ENCODE measurements around the gene NBEAL2.
A peak's percentile ranks its signal among the peaks of the same experiment; 100 is the strongest.
"Not testable (repeated sequence)": the region's sequence is repeated elsewhere in the genome, so short reads cannot be mapped to it uniquely, and the experiment has no call there.

The NBEAL2 gene

DNA sequence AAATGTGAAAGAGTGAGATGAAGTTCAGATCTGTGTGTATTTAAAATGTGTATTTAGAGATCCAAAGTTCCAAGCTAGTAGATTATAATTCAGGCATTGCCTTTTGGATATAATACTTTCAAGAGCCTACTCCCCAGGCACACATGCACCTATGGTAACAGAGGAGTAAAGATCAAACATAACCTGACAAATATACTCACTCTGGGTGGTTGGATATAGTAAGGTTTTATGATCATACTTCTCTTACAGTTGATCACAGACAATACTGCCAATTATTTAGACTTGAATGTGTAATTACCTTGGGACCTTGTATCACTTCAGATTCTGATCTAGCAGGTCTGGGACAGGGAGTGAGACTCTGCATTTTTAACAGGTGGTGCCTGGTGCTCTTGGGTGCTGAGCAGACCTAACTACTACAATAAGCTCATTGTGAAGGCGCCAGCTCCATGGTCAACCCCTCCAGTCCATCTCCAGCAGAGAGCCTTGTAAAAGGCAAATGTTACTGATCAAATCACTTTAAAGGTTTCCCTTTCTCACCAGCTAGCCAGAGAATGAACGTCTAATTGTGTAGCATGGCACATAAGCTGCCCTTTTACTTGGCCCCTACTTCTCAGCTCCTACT, 55.5 kb downstream of the NBEAL2 start:
- peak in 10 of 56 donors; percentile 3 to 26 (median 12) for DNase-seq

DNA sequence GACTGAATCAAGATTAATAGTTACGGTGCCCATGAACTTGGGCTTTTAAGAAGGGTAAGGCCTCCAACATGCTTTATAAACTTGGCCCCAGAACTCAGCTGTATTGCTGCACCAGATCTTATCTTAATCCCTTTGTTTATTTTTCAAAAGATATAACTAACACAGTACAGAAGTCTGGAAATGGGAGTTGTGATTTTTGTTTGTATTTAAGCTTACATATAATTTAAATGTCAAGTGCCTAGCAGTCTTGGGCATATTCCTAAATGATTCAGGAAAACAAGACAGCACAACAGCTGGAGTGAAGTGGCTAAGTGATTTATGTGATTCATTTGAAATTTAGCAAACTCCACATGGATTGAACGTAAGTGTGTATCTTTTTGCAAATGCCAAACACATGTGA, 56.2 kb downstream of the NBEAL2 start:
- no peak for DNase-seq

DNA sequence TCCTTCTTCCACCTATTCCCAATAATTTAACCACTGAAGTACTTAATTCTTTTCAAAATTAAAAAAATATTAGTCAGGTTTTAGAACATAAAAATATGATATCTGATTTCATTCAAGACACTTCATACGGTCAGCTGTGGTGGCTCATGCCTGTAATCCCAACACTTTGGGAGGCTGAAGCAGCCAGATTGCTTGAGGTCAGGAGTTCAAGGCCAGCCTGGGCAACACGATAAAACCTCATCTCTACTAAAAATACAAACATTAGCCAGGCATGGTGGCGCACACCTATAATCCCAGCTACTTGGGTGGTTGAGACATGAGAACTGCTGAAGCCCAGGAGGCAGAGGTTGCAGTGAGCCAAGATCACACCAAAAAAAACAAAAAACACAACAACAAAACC, 56.7 kb downstream of the NBEAL2 start:
- DNase-seq, result no peak

DNA sequence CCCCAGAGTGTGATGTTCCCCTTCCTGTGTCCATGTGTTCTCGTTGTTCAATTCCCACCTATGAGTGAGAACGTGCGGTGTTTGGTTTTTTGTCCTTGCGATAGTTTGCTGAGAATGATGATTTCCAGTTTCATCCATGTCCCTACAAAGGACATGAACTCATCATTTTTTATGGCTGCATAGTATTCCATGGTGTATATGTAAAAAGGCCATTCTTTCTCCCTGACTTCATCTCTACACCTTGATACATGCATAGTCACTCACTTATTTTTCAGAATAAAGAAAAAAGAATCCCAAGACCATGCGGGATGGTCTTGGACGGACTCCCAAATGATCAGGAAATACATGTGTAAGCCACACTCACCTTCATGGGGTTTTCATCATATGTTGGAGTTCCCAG, 57.8 kb downstream of the NBEAL2 start:
- not testable (repeated sequence) for DNase-seq

DNA sequence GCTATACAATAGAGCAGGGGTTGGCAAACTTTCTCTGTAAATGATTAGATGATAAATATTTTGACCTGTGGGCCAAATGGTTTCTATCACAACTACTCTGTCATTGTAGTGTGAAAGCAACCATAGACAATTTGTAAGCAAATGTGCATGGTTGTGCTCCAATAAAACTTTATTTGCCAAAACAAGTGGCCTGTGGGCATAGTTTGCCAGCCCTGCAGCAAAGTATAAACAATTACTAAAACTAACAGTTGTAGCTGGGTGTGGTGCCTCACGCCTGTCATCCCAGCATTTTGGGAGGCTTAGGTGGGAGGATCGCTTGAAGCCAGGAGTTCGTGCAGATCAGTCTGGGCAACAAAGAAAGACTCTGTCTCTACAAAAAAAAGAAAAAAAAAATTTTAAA, 61.6 kb downstream of the NBEAL2 start:
- DNase-seq, result no peak

DNA sequence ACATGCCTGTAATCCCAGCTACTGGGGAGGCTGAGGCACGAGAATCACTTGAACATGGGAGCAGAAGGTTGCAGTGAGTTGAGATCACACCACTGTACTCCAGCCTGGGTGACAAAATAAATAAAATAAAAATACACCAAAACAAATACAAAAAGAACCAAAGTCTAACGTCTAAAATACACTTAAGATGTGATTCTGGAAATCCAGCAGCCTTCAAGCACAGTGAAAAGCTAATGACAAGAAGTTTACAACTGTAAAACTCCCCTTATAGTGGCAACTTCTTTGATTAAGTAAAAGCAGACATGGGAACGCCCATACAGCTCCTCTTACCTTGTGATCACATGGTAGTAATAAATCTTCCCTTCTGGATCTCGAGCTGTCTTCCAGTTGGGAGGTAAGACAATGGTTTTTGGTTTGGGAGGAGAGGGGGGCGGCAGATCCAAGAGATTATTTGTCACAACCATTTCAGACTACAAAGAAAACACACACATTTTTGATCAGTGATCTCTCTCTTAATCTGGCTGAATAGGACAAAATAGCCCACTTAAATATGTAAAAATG, 62.8 kb downstream of the NBEAL2 start:
- no peak for DNase-seq

DNA sequence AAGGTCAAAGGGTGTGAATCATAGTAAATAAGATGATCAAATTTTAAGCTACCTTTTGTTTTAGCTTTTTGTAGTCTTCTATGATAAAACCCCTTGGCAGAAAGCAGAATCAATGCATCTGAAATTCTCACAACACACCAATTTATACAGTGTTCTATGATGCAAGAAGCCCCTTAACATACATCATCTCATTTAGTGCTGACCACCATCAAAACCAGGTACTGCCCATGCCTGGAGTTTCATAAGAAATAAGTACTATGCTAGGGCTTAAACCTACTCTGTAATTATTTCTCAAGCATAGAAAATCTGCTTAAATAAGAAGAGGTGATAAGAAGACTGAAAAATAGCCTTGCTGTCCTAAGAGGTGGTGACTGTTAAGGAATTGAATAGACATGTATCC, 67.6 kb downstream of the NBEAL2 start:
- DNase-seq, result no peak

DNA sequence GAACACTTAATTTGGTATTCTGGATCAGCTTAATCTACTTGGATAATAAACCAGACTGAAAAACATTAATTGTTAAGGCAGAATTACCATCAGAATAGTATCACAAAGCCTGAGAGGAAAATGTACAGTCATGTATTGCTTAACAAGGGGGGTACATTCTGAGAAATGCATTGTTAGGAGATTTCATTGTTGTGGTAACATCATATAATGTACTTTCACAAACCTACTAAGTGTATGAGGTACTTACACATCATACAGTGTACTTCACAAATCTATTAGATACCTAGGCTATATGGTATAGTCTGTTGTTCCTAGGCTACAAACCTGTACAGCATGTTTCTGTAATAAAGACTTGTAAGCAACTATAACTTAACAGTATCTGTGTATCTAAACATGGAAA, 68.2 kb downstream of the NBEAL2 start:
- no peak for DNase-seq

DNA sequence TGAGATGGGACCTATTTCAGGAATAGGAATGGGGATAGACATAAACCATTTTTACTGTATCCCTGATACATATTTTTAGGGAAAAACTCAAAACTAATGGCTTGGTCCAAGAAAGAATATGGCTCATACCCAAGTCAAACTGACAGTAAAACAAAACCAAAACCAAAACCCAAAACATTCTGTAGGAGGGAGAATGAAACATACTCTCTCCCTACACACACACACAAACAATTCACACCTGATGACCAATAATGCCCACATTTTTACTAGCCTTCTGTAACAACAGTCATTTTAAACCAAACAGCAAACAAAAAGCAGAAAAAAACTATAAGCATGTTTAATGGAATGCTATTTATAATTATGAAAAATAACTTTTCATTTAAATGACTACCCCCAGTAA, 74.9 kb downstream of the NBEAL2 start:
- no peak for DNase-seq

DNA sequence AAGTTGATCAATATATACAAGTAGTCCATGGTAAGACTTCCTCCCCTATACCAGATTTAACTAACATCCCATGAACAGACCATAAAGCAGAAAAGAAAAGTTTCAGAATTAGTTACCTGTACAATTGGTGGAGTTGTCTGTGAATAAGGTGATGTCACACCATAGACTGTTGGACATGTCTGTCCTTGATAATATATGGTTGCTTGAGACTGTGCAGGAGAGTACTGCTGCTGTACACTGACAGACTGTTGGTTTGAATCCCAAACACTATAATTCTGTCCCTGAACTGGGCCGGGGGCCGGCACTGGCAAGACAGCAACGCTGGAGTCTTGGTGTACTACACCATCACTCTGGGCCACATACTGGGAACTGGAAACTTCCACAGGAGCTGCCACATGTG, 77.2 kb downstream of the NBEAL2 start:
- DNase-seq, result no peak

DNA sequence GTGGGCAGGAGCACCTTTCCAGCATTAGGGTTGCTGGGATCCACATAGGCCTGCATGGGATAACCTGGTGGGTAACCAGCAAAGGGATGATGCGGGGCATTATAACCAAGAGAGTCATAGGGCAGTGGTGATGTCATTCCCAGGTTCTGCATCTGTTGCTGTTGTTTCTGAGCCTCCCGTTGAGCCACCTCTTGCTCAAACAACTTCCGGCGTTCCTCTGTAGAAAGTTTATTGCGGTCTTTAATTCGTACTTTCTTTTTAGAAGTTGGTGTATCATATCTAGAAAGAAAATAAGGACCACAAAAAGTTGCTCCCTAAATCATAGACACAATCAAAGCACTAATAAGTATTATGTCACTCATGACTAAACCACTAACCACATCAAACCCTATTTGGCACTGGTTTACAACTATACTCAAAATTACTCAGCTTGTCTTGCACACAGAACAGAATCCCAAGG, 77.8 kb downstream of the NBEAL2 start:
- no peak for DNase-seq

Data from nucleus accumbens (tissue), 56 donors.